GM18526 (cell line): Measurements from ENCODE around the gene PGM5.

Experiments
- POLR2A ChIP-seq: IDR thresholded peaks from 3 replicates; pipeline ENCODE4 v1.6.1; 2011; ENCODE audit not compliant: insufficient read length; ENCODE audit errors: extremely low read depth

Gene PGM5

GRCh38 chr9:68493958-68494577 is 137.7 kb downstream of the PGM5 start:
- no peak for TF ChIP-seq POLR2A

- no peak for TF ChIP-seq POLR2A
Observed at GRCh38 chr9:68495247-68495646, 138.8 kb downstream of the PGM5 start.

DNA sequence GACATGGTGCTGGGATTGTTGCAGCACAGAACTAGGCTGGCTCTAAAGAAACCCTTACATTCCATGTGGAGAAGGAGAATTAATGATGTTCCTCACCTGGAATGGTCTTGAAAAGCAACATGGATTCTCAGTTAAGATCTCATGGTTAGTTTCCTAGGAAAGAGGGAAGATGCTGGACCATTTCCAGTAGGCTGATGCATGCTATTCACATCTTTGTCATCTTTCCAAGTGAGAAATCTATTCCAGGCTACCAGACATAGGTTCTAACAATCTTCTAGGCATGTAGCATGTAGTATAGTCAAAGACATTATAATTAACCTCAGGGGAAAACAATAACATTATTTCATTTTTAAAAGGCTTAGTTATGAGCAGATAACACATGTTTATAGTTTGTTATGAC is 139.9 kb downstream of the PGM5 start:
- TF ChIP-seq POLR2A = no peak

DNA sequence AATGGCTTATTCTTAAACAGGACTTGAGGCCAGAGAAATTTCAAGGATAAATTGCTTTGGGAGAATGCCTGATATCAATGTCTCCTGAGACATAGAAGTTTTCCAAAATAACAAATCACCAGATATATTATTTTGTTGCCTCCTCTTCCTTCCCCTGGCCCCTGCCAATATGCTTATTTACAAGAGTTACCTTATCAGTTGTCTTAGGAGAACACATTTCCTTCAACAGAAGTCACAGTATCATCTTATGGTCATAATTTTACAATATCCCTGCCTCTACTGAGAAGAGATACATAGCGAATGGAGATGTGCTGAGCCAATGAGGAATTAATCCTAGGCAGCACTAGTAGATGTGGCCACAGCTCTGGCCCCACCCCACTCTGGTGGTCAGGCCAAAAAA is 141.2 kb downstream of the PGM5 start:
- TF ChIP-seq POLR2A = no peak

GRCh38 chr9:68498816-68499215 is 142.4 kb downstream of the PGM5 start:
- TF ChIP-seq POLR2A = no peak

- TF ChIP-seq POLR2A = no peak
Observed at GRCh38 chr9:68500457-68501381, 144.3 kb downstream of the PGM5 start.

DNA sequence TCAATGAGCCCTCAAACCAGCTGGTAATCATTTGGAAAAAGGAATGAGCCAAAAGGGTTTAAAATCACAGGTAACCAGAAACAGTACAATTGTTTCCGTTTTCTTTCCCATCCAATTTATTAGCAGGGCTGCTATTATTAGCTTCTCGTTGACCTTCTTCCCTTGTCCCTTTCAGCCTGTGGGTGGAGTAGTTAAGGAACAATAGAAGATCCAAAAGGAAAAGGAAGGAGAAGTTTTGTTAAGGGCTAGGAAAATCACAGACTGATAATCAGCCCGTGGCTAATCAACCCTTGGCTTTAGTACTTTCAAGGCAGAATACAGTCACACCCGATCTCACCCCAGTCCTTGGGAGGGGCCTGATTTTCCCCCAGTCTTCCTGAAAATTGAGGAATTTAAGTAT is 145.9 kb downstream of the PGM5 start:
- TF ChIP-seq POLR2A = no peak

DNA sequence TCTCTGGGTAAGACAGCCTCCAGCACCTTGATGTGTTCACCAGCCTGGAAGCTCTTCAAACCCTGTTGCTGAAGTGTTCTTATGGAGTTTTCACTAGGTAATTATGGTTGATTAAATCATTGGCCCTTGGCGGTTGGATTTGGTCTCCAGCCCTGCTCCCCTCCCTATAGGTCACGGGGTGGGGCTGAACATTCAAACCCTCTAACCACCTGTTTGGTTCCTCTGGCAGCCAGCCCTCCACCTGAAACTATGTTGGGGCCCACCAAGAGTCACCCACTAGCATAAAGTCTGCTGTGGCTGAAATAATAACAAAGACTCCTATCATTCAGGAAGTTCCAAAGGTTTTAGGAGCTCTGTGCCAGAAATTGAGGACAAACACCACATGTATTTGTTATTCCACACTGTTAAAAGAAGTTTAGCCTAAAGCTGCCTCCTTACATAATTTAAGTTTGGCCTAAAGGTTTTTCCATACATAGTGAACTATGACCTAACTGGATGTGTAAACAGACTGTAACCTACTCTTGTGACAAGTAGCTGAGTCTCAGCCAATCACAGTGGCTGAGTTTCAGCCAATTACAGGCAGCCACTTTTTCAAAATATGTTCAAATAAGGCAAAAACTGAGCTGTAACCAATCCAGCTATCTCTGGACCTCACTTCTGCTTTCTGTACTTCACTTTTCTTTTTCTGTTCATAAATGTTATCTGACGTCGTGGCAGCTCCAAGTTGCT is 149.4 kb downstream of the PGM5 start:
- no peak for TF ChIP-seq POLR2A

- no peak for TF ChIP-seq POLR2A
Observed at GRCh38 chr9:68506551-68506950, 150.1 kb downstream of the PGM5 start.

- TF ChIP-seq POLR2A = no peak
Observed at GRCh38 chr9:68507130-68507805, 150.9 kb downstream of the PGM5 start.

DNA sequence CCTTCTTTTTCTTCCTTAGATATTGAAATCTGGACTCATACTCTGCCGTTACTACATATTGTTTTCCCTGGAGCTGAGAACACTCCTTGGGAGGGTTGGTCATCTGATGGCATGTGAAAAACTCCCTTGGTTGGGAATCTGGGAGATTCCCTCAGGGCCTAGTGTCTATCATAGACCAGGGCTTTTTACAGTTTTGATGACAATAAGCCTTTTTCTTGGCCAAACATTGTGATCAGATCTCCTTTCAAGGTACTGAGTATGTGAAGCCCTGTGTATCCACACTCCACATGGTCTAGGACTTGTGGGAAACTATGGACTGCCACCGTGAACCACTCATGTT is 151.4 kb downstream of the PGM5 start:
- no peak for TF ChIP-seq POLR2A

- no peak for TF ChIP-seq POLR2A
Observed at GRCh38 chr9:68508547-68508946, 152.1 kb downstream of the PGM5 start.

DNA sequence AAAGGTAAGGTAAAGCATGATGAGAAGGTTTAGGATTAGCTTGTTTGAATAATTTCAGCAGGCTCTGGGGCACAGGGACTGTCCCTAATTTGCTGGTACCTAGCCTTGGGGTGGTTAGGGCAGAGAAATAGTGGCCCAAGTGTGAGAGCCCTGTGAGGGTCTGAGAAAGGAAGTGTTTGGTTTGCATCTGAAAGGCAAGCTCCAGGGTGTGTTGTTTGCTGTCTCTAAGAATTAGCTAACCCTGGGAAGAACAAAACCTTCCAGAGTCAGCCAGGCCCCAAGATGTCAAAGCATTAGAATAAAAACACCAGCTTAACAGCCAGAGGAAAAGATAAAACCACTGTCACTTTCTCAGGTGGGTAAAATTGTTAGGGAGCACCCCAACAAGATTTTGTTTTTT is 153.3 kb downstream of the PGM5 start:
- TF ChIP-seq POLR2A = no peak

DNA sequence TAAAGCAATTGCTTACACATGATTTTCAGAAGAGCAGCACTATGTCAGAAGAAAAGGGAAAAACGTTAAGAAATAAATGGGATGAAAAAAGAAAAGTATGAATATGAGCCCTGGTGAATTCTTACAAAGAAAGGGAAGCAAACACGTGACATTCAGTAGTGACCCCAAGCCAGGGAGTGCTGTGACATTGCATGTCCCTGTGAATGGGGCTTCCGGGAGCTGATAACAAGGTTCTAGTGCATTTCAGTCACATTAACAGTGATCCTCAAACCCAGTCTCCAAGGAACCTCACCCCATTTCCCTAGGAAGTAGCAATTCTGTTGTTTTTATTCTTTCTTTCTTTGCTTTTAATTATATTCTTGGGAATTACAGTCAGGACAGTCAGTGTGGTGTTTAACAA is 157.0 kb downstream of the PGM5 start:
- no peak for TF ChIP-seq POLR2A

GRCh38 chr9:68513981-68514380 is 157.6 kb downstream of the PGM5 start:
- TF ChIP-seq POLR2A = no peak
